ENCODE measurements around the gene CTNNA1.
"Not testable (repeated sequence)": the region's sequence is repeated elsewhere in the genome, so short reads cannot be mapped to it uniquely, and the experiment has no call there.

The CTNNA1 gene

GRCh38 chr5:138761115-138761514 is 7.9 kb downstream of the CTNNA1 start:
- DNase-seq: not testable (repeated sequence)

- DNase-seq: not testable (repeated sequence)
Observed at GRCh38 chr5:138761670-138762069, 8.4 kb downstream of the CTNNA1 start.

- no peak for DNase-seq
Observed at GRCh38 chr5:138762110-138762509, 8.9 kb downstream of the CTNNA1 start.

- DNase-seq: no peak
Observed at GRCh38 chr5:138763037-138763778, 10.0 kb downstream of the CTNNA1 start.

- DNase-seq: no peak
Observed at GRCh38 chr5:138770291-138770690, 17.1 kb downstream of the CTNNA1 start.

- DNase-seq: no peak
Observed at GRCh38 chr5:138770977-138771376, 17.8 kb downstream of the CTNNA1 start.

- DNase-seq: no peak
Observed at GRCh38 chr5:138772986-138773594, 19.9 kb downstream of the CTNNA1 start.

- not testable (repeated sequence) for DNase-seq
Observed at GRCh38 chr5:138773624-138774023, 20.4 kb downstream of the CTNNA1 start.

- no peak for DNase-seq
Observed at GRCh38 chr5:138775034-138775433, 21.8 kb downstream of the CTNNA1 start.

GRCh38 chr5:138778234-138778633 is 25.0 kb downstream of the CTNNA1 start:
- no peak for DNase-seq

- DNase-seq: no peak
Observed at GRCh38 chr5:138783976-138784375, 30.8 kb downstream of the CTNNA1 start.

GRCh38 chr5:138784590-138784989 is 31.4 kb downstream of the CTNNA1 start:
- no peak for DNase-seq

- no peak for DNase-seq
Observed at GRCh38 chr5:138789771-138790242, 36.6 kb downstream of the CTNNA1 start.

GRCh38 chr5:138790684-138791083 is 37.5 kb downstream of the CTNNA1 start:
- DNase-seq: no peak

GRCh38 chr5:138792195-138792790 is 39.1 kb downstream of the CTNNA1 start:
- DNase-seq: no peak

GRCh38 chr5:138793575-138793974 is 40.4 kb downstream of the CTNNA1 start:
- DNase-seq: no peak

- DNase-seq: no peak
Observed at GRCh38 chr5:138803285-138803684, 50.1 kb downstream of the CTNNA1 start.

- DNase-seq: no peak
Observed at GRCh38 chr5:138803935-138804334, 50.7 kb downstream of the CTNNA1 start.

GRCh38 chr5:138805096-138805495 is 51.9 kb downstream of the CTNNA1 start:
- DNase-seq: no peak

- no peak for DNase-seq
Observed at GRCh38 chr5:138807182-138807581, 54.0 kb downstream of the CTNNA1 start.

- DNase-seq: no peak
Observed at GRCh38 chr5:138809391-138809790, 56.2 kb downstream of the CTNNA1 start.

GRCh38 chr5:138810861-138811260 is 57.6 kb downstream of the CTNNA1 start:
- not testable (repeated sequence) for DNase-seq

GRCh38 chr5:138815529-138815928 is 62.3 kb downstream of the CTNNA1 start:
- DNase-seq: no peak

GRCh38 chr5:138817241-138817640 is 64.0 kb downstream of the CTNNA1 start:
- no peak for DNase-seq

Data from NCI-H1417 treated with DMSO at 0.1 percent for 48 hours (cell line).